GM13977 (cell line): ENCODE results near the gene NHS.

Experiments
- DNase-seq: peaks from one replicate; pipeline ENCODE4 v3.0.0; 2012; ENCODE audit warnings: low spot score
- CTCF ChIP-seq: IDR thresholded peaks from 2 replicates; pipeline ENCODE4 v1.5.1; 2012; ENCODE audit warnings: mild to moderate bottlenecking, control low read depth; ENCODE audit not compliant: insufficient read depth; ENCODE audit errors: extremely low read depth, missing control alignments
- in situ Hi-C: fragments of 300-500 bp; cut with MboI; formaldehyde crosslinking; loops from one replicate; pipeline ENCODE4 v1.12.0; 2022; ENCODE audit warnings: low sequenced_read_pairs, low pct_unique_long_range_greater_than_20kb, mixed read lengths, inconsistent platforms; ENCODE audit not compliant: unreplicated experiment

Gene NHS

GRCh38 chrX:17549107-17549651 is 174.2 kb downstream of the NHS start:
- TF ChIP-seq CTCF, result no peak
- no peak for DNase-seq
- in situ Hi-C loops, result no loop called here

GRCh38 chrX:17550011-17550410 is 175.0 kb downstream of the NHS start:
- in situ Hi-C loops, result no loop called here
- no peak for DNase-seq
- no peak for TF ChIP-seq CTCF

- in situ Hi-C loops, result no loop called here
- no peak for TF ChIP-seq CTCF
- DNase-seq, result no peak
Measured at GRCh38 chrX:17552044-17552650, 177.1 kb downstream of the NHS start.

- in situ Hi-C loops, result no loop called here
- DNase-seq, result no peak
- TF ChIP-seq CTCF, result no peak
Measured at GRCh38 chrX:17553469-17553868, 178.5 kb downstream of the NHS start.

GRCh38 chrX:17553961-17554482 is 179.0 kb downstream of the NHS start:
- no peak for DNase-seq
- no peak for TF ChIP-seq CTCF
- in situ Hi-C loops, result no loop called here

- no peak for TF ChIP-seq CTCF
- in situ Hi-C loops, result no loop called here
- DNase-seq, result no peak
Measured at GRCh38 chrX:17554914-17555313, 179.9 kb downstream of the NHS start.
